Gastrocnemius medialis (tissue), 4 donors: ENCODE data around the gene MSH2. TPM values are rescaled to one million over a fixed set of nuclear protein-coding genes. Genes with fewer than 3 reads are reported as not detected.
"Not testable (repeated sequence)": the region's sequence is repeated elsewhere in the genome, so short reads cannot be mapped to it uniquely, and the experiment has no call there.

ENCODE experiments used
- ATAC-seq, 2 donors: fragments of 150-250 bp; one replicate each; pipeline ENCODE4 v1.9.1; 2016
- DNase-seq, 2 donors: peaks; one replicate each; pipeline ENCODE4 v3.0.0-alpha.2; 2019
- H3K27ac ChIP-seq, 4 donors: fragments of 200-600 bp; sonication (generic); 1 replicate in 1 of 4; 2 replicates in 3 of 4; pipeline ENCODE4 v1.5.1; 2016 to 2018; ENCODE audit warnings: mild to moderate bottlenecking in 2 of 4, moderate library complexity in 1 of 4
- H3K27me3 ChIP-seq, 3 donors: fragments of 200-600 bp; sonication (generic) in 2 of 3; 1 replicate in 1 of 3; 2 replicates in 2 of 3; pipeline versions ENCODE4 v1.5.1 to v1.6.0; 2016 to 2019; ENCODE audit warnings: mild to moderate bottlenecking in 1 of 3, moderate library complexity in 1 of 3
- H3K36me3 ChIP-seq, 2 donors: fragments of 200-600 bp; sonication (generic) in 1 of 2; one replicate each; pipeline ENCODE4 v1.5.1; 2017 to 2018
- H3K4me1 ChIP-seq, 2 donors: fragments of 200-600 bp; sonication (generic) in 1 of 2; one replicate each; pipeline ENCODE4 v1.5.1; 2016 to 2017; ENCODE audit warnings: mild to moderate bottlenecking in 2 of 2
- H3K4me3 ChIP-seq, 4 donors: fragments of 200-600 bp; sonication (generic) in 3 of 4; 1 replicate in 1 of 4; 2 replicates in 3 of 4; pipeline ENCODE4 v1.5.1; 2016 to 2019; ENCODE audit warnings: mild to moderate bottlenecking in 2 of 4
- H3K9me3 ChIP-seq, 3 donors: fragments of 200-600 bp; sonication (generic) in 2 of 3; 1 replicate in 1 of 3; 2 replicates in 2 of 3; pipeline ENCODE4 v1.5.1; 2016 to 2019
- POLR2A ChIP-seq, 2 donors: fragments of 450-650 bp; IDR thresholded peaks; one replicate each; pipeline ENCODE4 v1.6.1; 2017; ENCODE audit warnings: antibody characterized with exemption in 2 of 2, mild to moderate bottlenecking in 2 of 2, moderate library complexity in 2 of 2
- in situ Hi-C, 4 donors: fragments of 200-750 bp; cut with MboI; loops; one replicate each; pipeline versions ENCODE4 v1.15.0 to v1.8.0; 2017; ENCODE audit warnings: low sequenced_read_pairs in 4 of 4
- intact Hi-C: fragments of 100-400 bp; cut with DNase I; formaldehyde crosslinking; loops from one replicate; pipeline ENCODE4 v1.15.1; 2023; ENCODE audit warnings: low total_unique reads
- total RNA-seq, 4 donors: library from RNA; depleted of rRNA; stranded (reverse); fragments of >200 nt; gene quantifications; one replicate each; pipeline versions ENCODE4 v1.1.0 to v1.2.3, GENCODE V29; 2016
- TF ChIP-seq, protein P1 (sequence below), 5 experiments: fragments of 450-650 bp in 3 of 5; fragments of 200-600 bp in 2 of 5; sonication (generic) in 2 of 5; IDR thresholded peaks in 4 of 5; conservative IDR thresholded peaks in 1 of 5; 1 replicate in 4 of 5; 2 replicates in 1 of 5; pipeline ENCODE4 v1.5.1; 2016 to 2019; ENCODE audit warnings: antibody characterized with exemption in 5 of 5, mild to moderate bottlenecking in 3 of 5, moderate library complexity in 3 of 5

The MSH2 gene
- total RNA-seq, 4 donors from 2014 or later = 3.5 to 6.4 (median 4.8) TPM

DNA sequence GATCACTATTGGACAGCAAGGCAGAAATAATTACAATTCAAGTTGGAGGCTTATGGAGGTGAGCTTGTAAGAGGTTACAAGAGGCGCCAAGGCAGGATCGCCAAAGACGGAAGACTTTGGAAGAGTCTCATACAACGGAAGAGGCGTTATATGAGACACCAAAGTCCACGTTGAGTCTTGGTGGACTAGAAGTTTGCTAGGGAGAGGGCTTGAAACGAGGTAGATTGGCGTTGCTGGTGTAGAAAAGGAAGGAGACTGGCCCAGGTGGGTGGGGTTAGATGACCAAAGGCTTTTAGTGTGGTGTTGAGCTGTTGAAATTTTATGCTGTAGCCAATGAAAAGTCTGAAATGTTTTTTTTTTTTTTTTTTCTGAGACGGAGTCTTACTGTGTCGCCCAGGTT, 1.4 kb downstream of the MSH2 start:
- Histone ChIP-seq H3K9me3 (no peaks in the 10 kb centered on the region), H3K27ac (no peak overlapping the region), H3K36me3 (no peaks in the 10 kb centered on the region), H3K4me1 (peaks cover 8% of the 10 kb centered on the region in 2 donors), H3K27me3 (no peaks in the 10 kb centered on the region), H3K4me3 (no peak overlapping the region)
- in situ Hi-C loops = no loop called here
- ATAC-seq (no peak), DNase-seq (no peak)
- intact Hi-C loops = no loop called here
- TF ChIP-seq, protein P1, sequence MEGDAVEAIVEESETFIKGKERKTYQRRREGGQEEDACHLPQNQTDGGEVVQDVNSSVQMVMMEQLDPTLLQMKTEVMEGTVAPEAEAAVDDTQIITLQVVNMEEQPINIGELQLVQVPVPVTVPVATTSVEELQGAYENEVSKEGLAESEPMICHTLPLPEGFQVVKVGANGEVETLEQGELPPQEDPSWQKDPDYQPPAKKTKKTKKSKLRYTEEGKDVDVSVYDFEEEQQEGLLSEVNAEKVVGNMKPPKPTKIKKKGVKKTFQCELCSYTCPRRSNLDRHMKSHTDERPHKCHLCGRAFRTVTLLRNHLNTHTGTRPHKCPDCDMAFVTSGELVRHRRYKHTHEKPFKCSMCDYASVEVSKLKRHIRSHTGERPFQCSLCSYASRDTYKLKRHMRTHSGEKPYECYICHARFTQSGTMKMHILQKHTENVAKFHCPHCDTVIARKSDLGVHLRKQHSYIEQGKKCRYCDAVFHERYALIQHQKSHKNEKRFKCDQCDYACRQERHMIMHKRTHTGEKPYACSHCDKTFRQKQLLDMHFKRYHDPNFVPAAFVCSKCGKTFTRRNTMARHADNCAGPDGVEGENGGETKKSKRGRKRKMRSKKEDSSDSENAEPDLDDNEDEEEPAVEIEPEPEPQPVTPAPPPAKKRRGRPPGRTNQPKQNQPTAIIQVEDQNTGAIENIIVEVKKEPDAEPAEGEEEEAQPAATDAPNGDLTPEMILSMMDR (IDR thresholded peaks at IDR 0.05 in 4 of 5, conservative IDR thresholded peaks at IDR 0.05 in 1 of 5) = no peak
- TF ChIP-seq POLR2A (IDR thresholded peaks at IDR 0.05) = no peak

DNA sequence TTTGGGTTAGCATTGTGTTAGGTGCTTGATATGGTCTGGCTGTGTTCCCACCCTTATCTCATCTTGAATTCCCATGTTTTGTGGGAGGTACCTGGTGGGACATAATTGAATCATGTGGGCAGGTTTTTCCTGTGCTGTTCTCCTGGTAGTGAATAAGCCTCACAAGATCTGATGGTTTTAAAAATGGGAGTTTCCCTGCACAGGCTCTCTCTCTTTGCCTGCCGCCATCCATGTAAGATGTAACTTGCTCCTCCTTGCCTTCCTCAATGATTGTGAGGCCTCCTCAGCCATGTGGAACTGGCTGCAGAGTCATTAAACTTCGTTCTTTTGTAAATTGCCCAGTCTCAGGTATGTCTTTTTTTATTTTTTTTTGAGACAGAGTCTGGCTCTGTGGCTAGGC, 2.8 kb downstream of the MSH2 start:
- Histone ChIP-seq H3K4me1 (peaks cover 8% of the 10 kb centered on the region in 2 donors), H3K4me3 (no peak overlapping the region), H3K27me3 (no peaks in the 10 kb centered on the region), H3K27ac (no peak overlapping the region), H3K9me3 (no peaks in the 10 kb centered on the region), H3K36me3 (no peaks in the 10 kb centered on the region)
- no peak for ATAC-seq
- in situ Hi-C loops (no loop called here), intact Hi-C loops (no loop called here)
- TF ChIP-seq POLR2A (IDR thresholded peaks at IDR 0.05) = no peak
- TF ChIP-seq, protein P1 (IDR thresholded peaks at IDR 0.05 in 4 of 5, conservative IDR thresholded peaks at IDR 0.05 in 1 of 5) = no peak
- no peak for DNase-seq

DNA sequence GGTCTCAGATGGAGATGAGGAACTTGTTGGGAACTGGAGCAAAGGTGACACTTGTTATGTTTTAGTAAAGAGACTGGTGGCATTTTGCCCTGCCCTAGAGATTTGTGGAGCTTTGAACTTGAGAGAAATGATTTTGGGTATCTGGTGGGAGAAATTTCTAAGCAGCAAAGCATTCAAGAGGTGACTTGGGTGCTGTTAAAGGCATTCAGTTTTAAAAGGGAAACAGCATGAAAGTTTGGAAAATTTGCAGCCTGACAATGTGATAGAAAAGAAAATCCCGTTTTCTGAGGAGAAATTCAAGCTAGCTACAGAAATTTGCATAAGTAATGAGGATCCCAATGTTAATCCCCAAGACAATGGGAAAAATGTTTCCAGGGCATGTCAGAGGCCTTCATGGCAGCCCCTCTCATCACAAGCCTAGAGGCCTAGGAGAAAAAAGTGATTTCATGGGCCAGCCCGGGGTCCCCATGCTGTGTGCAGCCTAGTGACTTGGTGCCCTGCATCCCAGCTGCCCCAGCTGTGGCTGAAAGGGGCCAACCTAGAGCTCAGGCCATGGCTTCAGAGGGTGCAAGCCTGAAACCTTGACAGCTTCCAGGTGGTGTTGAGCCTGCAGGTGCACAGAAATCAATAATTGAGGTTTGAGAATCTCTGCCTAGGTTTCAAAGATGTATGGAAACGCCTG, 3.8 kb downstream of the MSH2 start:
- H3K9me3 ChIP-seq, H3K4me3 ChIP-seq, in situ Hi-C loops, DNase-seq, H3K27me3 ChIP-seq, H3K4me1 ChIP-seq, intact Hi-C loops, ATAC-seq, H3K27ac ChIP-seq, H3K36me3 ChIP-seq: not testable (repeated sequence)

DNA sequence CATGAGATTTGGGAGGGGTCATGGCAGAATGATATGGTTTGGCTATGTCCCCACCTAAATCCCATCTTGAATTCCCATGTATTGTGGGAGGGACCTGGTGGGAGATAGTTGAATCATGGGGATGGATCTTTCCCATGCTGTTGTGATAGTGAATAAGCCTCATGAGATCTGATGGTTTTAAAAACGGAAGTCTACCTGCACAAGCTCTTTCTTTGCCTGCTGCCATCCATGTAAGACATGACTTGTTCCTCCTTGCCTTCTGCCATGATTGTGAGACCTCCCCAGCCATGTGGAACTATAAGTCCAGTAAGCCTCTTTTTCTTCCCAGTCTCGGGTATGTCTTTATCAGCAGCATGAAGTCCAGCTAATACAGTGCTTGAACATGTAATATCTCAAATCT, 5.0 kb downstream of the MSH2 start:
- H3K4me3 ChIP-seq, intact Hi-C loops, H3K4me1 ChIP-seq, in situ Hi-C loops, DNase-seq, ATAC-seq, H3K27me3 ChIP-seq, H3K27ac ChIP-seq, H3K9me3 ChIP-seq, H3K36me3 ChIP-seq: not testable (repeated sequence)

DNA sequence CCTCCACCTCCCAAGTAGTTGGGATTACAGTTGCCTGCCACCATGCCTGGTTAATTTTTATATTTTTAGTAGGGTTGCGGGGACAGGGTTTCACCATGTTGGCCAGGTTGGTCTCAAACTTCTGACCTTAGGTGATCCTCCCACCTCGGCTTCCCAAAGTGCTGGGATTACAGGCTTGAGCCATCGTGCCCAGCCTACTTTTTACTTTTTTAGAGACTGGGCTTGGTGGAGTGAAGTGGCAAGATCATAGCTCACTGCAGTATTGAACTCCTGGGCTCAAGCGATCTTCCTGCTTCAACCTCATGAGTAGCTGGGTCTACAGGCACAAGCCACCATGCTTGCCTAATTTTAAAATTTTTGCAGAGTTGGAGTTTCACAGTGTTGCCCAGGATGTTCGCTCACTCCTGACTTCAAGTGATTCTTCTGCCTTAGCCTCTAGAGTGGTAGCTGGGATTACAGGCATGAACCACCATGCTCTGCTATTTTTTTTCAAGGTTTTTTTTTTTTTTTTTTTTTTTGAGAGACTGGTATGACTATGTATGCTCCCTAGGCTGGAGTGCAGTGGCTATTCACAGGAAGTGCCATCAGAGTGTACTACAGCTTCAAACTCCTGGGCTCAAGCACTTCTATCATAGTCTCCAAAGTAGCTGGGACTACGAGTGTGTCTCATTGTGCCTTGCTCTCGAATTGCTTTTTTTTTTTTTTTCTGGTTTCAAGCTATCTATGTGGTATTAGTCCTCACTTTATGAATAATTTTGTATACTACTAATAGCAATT, 11.9 kb downstream of the MSH2 start:
- Histone ChIP-seq H3K27ac (no peak overlapping the region), H3K4me3 (no peak overlapping the region), H3K9me3 (no peaks in the 10 kb centered on the region), H3K36me3 (peaks cover 0 to 7% of the 10 kb centered on the region in 2 donors), H3K27me3 (no peaks in the 10 kb centered on the region), H3K4me1 (no peaks in the 10 kb centered on the region)
- in situ Hi-C loops (no loop called here), intact Hi-C loops (no loop called here)
- DNase-seq (no peak), ATAC-seq (no peak)
- TF ChIP-seq POLR2A (IDR thresholded peaks at IDR 0.05) = no peak
- TF ChIP-seq, protein P1 (IDR thresholded peaks at IDR 0.05 in 4 of 5, conservative IDR thresholded peaks at IDR 0.05 in 1 of 5) = no peak
